ENCODE results near the gene NBAS.
"Not testable (repeated sequence)": the region's sequence is repeated elsewhere in the genome, so short reads cannot be mapped to it uniquely, and the experiment has no call there.

Gene NBAS

GRCh38 chr2:15412309-15412708, 148.8 kb downstream of the NBAS start:
- ATAC-seq (no peak), DNase-seq (no peak)

GRCh38 chr2:15410884-15411283, 150.2 kb downstream of the NBAS start:
- DNase-seq, result no peak
- no peak for ATAC-seq

GRCh38 chr2:15408759-15409158, 152.4 kb downstream of the NBAS start:
- no peak for DNase-seq

GRCh38 chr2:15407666-15408065, 153.5 kb downstream of the NBAS start:
- ATAC-seq, result no peak
- DNase-seq, result no peak

More at GRCh38 chr2:15408759-15409158, 152.4 kb downstream of the NBAS start:
- ATAC-seq, result no peak

GRCh38 chr2:15404511-15404910, 156.6 kb downstream of the NBAS start:
- DNase-seq, ATAC-seq: not testable (repeated sequence)

GRCh38 chr2:15400240-15400826, 160.8 kb downstream of the NBAS start:
- ATAC-seq, result no peak
- DNase-seq, result no peak

GRCh38 chr2:15399241-15399640, 161.9 kb downstream of the NBAS start:
- ATAC-seq (no peak), DNase-seq (no peak)

GRCh38 chr2:15391751-15392150, 169.4 kb downstream of the NBAS start:
- ATAC-seq, result no peak
- DNase-seq, result no peak

GRCh38 chr2:15389895-15390294, 171.2 kb downstream of the NBAS start:
- no peak for ATAC-seq
- DNase-seq, result no peak

GRCh38 chr2:15389326-15389700, 171.8 kb downstream of the NBAS start:
- no peak for ATAC-seq

GRCh38 chr2:15388406-15389325, 172.5 kb downstream of the NBAS start:
- no peak for DNase-seq
- no peak for ATAC-seq

More at GRCh38 chr2:15389326-15389700, 171.8 kb downstream of the NBAS start:
- no peak for DNase-seq

GRCh38 chr2:15385184-15385583, 175.9 kb downstream of the NBAS start:
- no peak for DNase-seq
- ATAC-seq, result no peak

GRCh38 chr2:15383695-15384350, 177.3 kb downstream of the NBAS start:
- DNase-seq (no peak), ATAC-seq (no peak)

GRCh38 chr2:15378148-15378908, 182.8 kb downstream of the NBAS start:
- ATAC-seq, result no peak

GRCh38 chr2:15377202-15377601, 183.9 kb downstream of the NBAS start:
- DNase-seq, result no peak
- ATAC-seq, result no peak

More at GRCh38 chr2:15378148-15378908, 182.8 kb downstream of the NBAS start:
- DNase-seq, result no peak

- DNase-seq (no peak), ATAC-seq (no peak)
Observed at GRCh38 chr2:15372019-15372418, 189.1 kb downstream of the NBAS start.

GRCh38 chr2:15369129-15369528, 192.0 kb downstream of the NBAS start:
- ATAC-seq (no peak), DNase-seq (no peak)

- no peak for ATAC-seq
- DNase-seq, result no peak
Observed at GRCh38 chr2:15367715-15368114, 193.4 kb downstream of the NBAS start.

GRCh38 chr2:15367205-15367604, 193.9 kb downstream of the NBAS start:
- ATAC-seq (no peak), DNase-seq (no peak)

GRCh38 chr2:15365411-15365810, 195.7 kb downstream of the NBAS start:
- DNase-seq (no peak), ATAC-seq (no peak)

GRCh38 chr2:15364561-15364960, 196.6 kb downstream of the NBAS start:
- ATAC-seq, result no peak
- no peak for DNase-seq

GRCh38 chr2:15363734-15364133, 197.4 kb downstream of the NBAS start:
- no peak for ATAC-seq
- no peak for DNase-seq
